PC-3 (cell line): ENCODE results near the gene PLPP6. TPM values are rescaled to one million over a fixed set of nuclear protein-coding genes. Genes with fewer than 3 reads are reported as not detected.

Experiments
- ATAC-seq: fragments of 200-7000 bp; cut with Tn5 transposase; 2 replicates; pipeline ENCODE4 v1.9.1; 2020; ENCODE audit warnings: mild to moderate bottlenecking, moderate library complexity
- BruUV-seq: library from RNA; stranded (reverse); fragments of 400-500 nt; replicated peaks from 2 replicates; lab custom pipeline; 2021; lab: Mats Ljungman, UMichigan
- CTCF ChIA-PET: fragments of 300-600 bp; sonication (Branson Sonifier 250); formaldehyde crosslinking; loops from one replicate; lab custom pipeline; 2022; ENCODE audit warnings: antibody characterized with exemption; lab: Charles Lee
- POLR2A ChIA-PET: fragments of 300-600 bp; sonication (Branson Sonifier 250); formaldehyde crosslinking; loops from one replicate; lab custom pipeline; 2022; ENCODE audit warnings: antibody characterized with exemption; ENCODE audit not compliant: unreplicated experiment; lab: Charles Lee
- DNase-seq: peaks from one replicate; pipeline ENCODE4 v3.0.0-alpha.2; 2015
- H2AFZ ChIP-seq: fragments of 300-600 bp; sonication (generic); 2 replicates; pipeline ENCODE4 v1.6.0; 2016; ENCODE audit warnings: antibody characterized with exemption, low read length
- H3F3A ChIP-seq: fragments of 300-600 bp; sonication (generic); one replicate; pipeline ENCODE4 v1.6.0; 2017; ENCODE audit warnings: antibody characterized with exemption, low read length, control low read depth, mild to moderate bottlenecking; ENCODE audit not compliant: unreplicated experiment
- H3K27ac ChIP-seq: fragments of 300-600 bp; sonication (generic); 2 replicates; pipeline ENCODE4 v1.5.1; 2016; ENCODE audit warnings: mild to moderate bottlenecking, low read length
- H3K27me3 ChIP-seq: fragments of 300-600 bp; sonication (generic); 2 replicates; pipeline ENCODE4 v1.6.1; 2016; ENCODE audit warnings: low read length, mixed read lengths
- H3K36me3 ChIP-seq: fragments of 300-600 bp; sonication (generic); 2 replicates; pipeline ENCODE4 v1.6.1; 2016; ENCODE audit warnings: low read depth, mixed run types, low read length, mixed read lengths
- H3K4me1 ChIP-seq: fragments of 300-600 bp; sonication (generic); 2 replicates; pipeline ENCODE4 v1.5.1; 2016; ENCODE audit warnings: low read length; ENCODE audit not compliant: insufficient read depth
- H3K4me2 ChIP-seq: fragments of 300-600 bp; sonication (generic); 2 replicates; pipeline ENCODE4 v1.6.0; 2016; ENCODE audit warnings: low read length
- H3K4me3 ChIP-seq: fragments of 300-600 bp; sonication (generic); 2 replicates; pipeline ENCODE4 v1.5.1; 2016; ENCODE audit warnings: mild to moderate bottlenecking, low read length, mixed read lengths
- H3K79me2 ChIP-seq: fragments of 300-600 bp; sonication (generic); 2 replicates; pipeline ENCODE4 v1.6.1; 2017; ENCODE audit warnings: low read length, mixed read lengths
- H3K9ac ChIP-seq: fragments of 300-600 bp; sonication (generic); 2 replicates; pipeline ENCODE4 v1.6.0; 2016; ENCODE audit warnings: mild to moderate bottlenecking, low read length
- H3K9me2 ChIP-seq: fragments of 300-600 bp; sonication (generic); replicated peaks from 2 replicates; pipeline ENCODE4 v1.6.1; 2016; ENCODE audit warnings: mixed run types, low read length, mixed read lengths
- H3K9me3 ChIP-seq: fragments of 300-600 bp; sonication (generic); 2 replicates; pipeline ENCODE4 v1.6.1; 2016; ENCODE audit warnings: low read length, mixed read lengths
- H4K20me1 ChIP-seq: fragments of 300-600 bp; sonication (generic); 2 replicates; pipeline ENCODE4 v1.6.1; 2016; ENCODE audit warnings: low read length, mixed read lengths
- EZH2 ChIP-seq: fragments of 300-600 bp; sonication (generic); IDR thresholded peaks from one replicate; pipeline ENCODE4 v1.6.1; 2017; ENCODE audit warnings: antibody characterized with exemption, mild to moderate bottlenecking, low read length; ENCODE audit not compliant: unreplicated experiment
- EZH2phosphoT487 ChIP-seq: fragments of 300-600 bp; sonication (generic); IDR thresholded peaks from 2 replicates; pipeline ENCODE4 v1.6.1; 2018; ENCODE audit warnings: mild to moderate bottlenecking, antibody characterized with exemption, low read length, borderline replicate concordance
- intact Hi-C: fragments of 100-400 bp; cut with micrococcal nuclease; formaldehyde crosslinking; loops from 2 replicates; pipeline ENCODE4 v1.9.0; 2023
- total RNA-seq: library from RNA; depleted of rRNA; stranded (reverse); fragments of >200 nt; gene quantifications from 2 replicates; pipeline ENCODE4 v1.2.3, GENCODE V29; 2014
- TF ChIP-seq, protein P1 (sequence below): fragments of 300-600 bp; sonication (generic); conservative IDR thresholded peaks from 2 replicates; pipeline ENCODE4 v1.5.1; 2017; ENCODE audit warnings: antibody characterized with exemption, low read depth, mild to moderate bottlenecking, low read length

PLPP6 gene
- total RNA-seq, 1 experiment from 2014 or later: 3.6 TPM

DNA sequence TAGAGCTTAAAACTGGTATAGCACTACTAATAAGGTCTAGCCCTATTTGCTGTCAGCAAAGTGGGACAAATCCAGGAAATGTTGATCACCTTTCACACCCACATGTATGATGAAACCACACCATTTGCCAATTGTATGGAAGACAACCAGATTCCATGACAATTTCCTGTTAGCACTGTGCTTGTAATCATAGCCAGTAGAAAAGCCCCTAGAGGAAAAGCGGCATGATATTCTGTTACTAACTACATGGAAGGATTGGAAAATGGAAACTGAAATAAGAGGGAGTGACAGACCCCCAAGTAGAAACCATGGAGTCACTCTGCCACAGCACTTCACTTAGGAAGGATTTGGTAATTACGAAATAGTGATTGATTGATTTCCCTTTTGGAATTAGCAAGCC, 3.3 kb downstream of the PLPP6 start:
- Histone ChIP-seq H3K4me3 (peak overlapping the region; percentile 92), H3K79me2 (peaks cover 36% of the 10 kb centered on the region), H3K36me3 (no peaks in the 10 kb centered on the region), H3K27me3 (no peaks in the 10 kb centered on the region), H3K9me2 (no peaks in the 10 kb centered on the region), H2AFZ (peak overlapping the region; percentile 93; the same call in 1 of the 2 replicates), H3K9ac (no peak overlapping the region), H3F3A (no peaks in the 10 kb centered on the region), H3K4me2 (peak overlapping the region; percentile 91), H3K4me1 (peaks cover 50% of the 10 kb centered on the region), H3K9me3 (no peaks in the 10 kb centered on the region), H3K27ac (no peak overlapping the region), H4K20me1 (peaks cover 4% of the 10 kb centered on the region; the same call in 1 of the 2 replicates)
- no TSS peak for BruUV-seq
- ChIA-PET POLR2A (interaction anchor here (0.6 to 0.8 kb wide), 2 partner anchors 98 to 1181 kb away, joined by 3 read pairs; no protein-coding TSS in a partner anchor), CTCF (no interaction called here)
- DNase-seq (no peak), ATAC-seq (no peak)
- no peak for TF ChIP-seq EZH2
- TF ChIP-seq, protein P1, sequence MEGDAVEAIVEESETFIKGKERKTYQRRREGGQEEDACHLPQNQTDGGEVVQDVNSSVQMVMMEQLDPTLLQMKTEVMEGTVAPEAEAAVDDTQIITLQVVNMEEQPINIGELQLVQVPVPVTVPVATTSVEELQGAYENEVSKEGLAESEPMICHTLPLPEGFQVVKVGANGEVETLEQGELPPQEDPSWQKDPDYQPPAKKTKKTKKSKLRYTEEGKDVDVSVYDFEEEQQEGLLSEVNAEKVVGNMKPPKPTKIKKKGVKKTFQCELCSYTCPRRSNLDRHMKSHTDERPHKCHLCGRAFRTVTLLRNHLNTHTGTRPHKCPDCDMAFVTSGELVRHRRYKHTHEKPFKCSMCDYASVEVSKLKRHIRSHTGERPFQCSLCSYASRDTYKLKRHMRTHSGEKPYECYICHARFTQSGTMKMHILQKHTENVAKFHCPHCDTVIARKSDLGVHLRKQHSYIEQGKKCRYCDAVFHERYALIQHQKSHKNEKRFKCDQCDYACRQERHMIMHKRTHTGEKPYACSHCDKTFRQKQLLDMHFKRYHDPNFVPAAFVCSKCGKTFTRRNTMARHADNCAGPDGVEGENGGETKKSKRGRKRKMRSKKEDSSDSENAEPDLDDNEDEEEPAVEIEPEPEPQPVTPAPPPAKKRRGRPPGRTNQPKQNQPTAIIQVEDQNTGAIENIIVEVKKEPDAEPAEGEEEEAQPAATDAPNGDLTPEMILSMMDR: no peak
- no peak for TF ChIP-seq EZH2phosphoT487
- intact Hi-C loops: no loop called here

DNA sequence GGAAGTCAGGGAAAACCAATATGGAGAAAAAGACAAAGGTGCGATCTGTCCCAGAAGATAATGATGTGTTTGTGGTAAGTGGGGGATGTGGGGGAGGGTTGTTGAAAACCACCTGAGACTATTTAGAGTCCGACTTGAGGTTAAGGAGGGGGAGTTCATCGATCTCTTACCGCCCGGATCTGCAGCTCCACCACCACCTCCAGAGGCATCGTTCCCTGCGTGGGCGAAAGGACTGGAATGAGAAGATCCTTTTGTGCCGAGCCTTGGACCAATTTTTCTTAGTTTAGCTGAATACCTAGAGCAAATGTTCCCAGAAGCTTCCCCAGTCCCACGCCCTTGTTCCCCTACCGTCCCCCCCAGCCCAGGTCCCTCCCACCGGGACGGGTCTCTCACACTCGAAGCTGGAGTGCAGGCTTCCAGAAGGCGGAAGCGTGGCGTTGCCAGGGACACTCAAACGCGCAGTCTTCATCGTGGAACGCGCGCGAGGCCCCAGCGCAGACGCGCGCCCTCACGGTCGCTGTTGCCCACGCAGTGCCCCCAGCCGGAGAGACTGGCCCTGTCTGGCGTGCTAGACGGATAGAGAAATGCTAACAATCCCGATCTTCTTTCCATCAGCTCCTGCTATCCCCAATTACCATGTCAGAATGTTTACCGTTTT, 4.1 kb downstream of the PLPP6 start, which contains the start of gene SPATA6L:
Gene SPATA6L, minus strand, starts transcription at position 439 of the 658 bp plus-strand sequence. Its CDS starts 230 bp downstream, at position 209.
- peaks cover 48% of the 10 kb centered on the region for H3K4me1 ChIP-seq
- no peaks in the 10 kb centered on the region for H3K9me3 ChIP-seq
- no peaks in the 10 kb centered on the region for H3F3A ChIP-seq
- no peaks in the 10 kb centered on the region for H3K36me3 ChIP-seq
- no peak within 1 kb of the TSS for H3K27ac ChIP-seq
- ChIA-PET CTCF (interaction anchor here (0.6 kb wide), 3 partner anchors 32 to 1180 kb away, joined by 3 read pairs; no protein-coding TSS in a partner anchor), POLR2A (interaction anchor here (0.6 to 0.8 kb wide), 3 partner anchors 38 to 1182 kb away, joined by 3 to 4 read pairs (median 3); no protein-coding TSS in a partner anchor)
- TSS peak; percentile 47 for BruUV-seq
- H3K4me2 ChIP-seq: peak within 1 kb of the TSS; percentile 91
- peaks cover 36% of the 10 kb centered on the region for H3K79me2 ChIP-seq
- H2AFZ ChIP-seq: peak within 1 kb of the TSS; percentile 93
- no peaks in the 10 kb centered on the region for H3K9me2 ChIP-seq
- DNase-seq (peak; percentile 44), ATAC-seq (peak; percentile 39)
- peaks cover 4% of the 10 kb centered on the region; the same call in 1 of the 2 replicates for H4K20me1 ChIP-seq
- H3K9ac ChIP-seq: peak within 1 kb of the TSS; percentile 39
- peak within 1 kb of the TSS; percentile 92 for H3K4me3 ChIP-seq
- H3K27me3 ChIP-seq: no peaks in the 10 kb centered on the region
- intact Hi-C loops: no loop called here
- TF ChIP-seq, protein P1: peak; percentile 35; the same call in 1 of the 2 replicates
- TF ChIP-seq EZH2 (no peak), EZH2phosphoT487 (no peak)
